ENCODE results near the gene FTO.
"Not testable (repeated sequence)": the region's sequence is repeated elsewhere in the genome, so short reads cannot be mapped to it uniquely, and the experiment has no call there.

The FTO gene

DNA sequence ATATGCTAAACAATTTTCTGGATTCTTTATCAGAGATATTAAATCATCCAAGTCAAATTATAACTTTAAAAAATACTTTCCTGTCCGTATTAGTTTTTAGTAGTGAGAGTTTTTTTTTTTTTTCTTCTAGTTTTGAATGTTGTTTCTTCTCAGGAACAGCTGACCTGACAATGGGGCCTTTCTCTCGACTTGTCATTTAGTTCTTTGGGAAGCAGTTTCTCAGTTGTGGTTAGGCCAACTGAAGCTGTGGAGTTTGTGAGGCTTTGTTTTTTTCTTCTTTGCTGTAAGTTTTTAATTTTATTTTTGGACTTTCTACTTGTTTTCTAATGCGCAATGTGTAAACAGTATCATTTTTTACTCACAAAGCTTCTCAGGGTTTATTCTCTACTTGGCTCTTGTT lies 140.8 kb downstream of the FTO start:
- Histone ChIP-seq H3K4me3 (no peak overlapping the region), H3K27ac (peak overlapping the region in 2 of 21 experiments; percentile 12 to 19)

DNA sequence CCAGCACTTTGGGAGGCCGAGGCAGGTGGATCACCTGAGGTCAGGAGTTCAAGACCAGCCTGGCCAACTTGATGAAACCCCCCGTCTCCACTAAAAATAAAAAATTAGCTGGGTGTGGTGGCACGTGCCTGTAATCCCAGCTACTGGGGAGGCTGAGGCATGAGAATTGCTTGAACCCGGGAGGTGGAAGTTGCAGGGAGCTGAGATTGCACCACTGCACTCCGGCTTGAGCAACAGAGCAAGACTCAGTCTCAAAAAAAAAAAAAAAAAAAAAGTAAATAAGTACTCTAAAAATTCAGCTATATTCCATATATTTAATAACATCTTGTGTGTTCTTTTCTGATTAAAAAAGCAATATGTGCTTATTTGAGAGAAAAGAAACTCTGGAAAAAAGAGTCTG lies 142.6 kb downstream of the FTO start:
- H3K27ac ChIP-seq, H3K4me3 ChIP-seq: not testable (repeated sequence)

- no peak overlapping the region for H3K27ac ChIP-seq
- no peak overlapping the region for H3K4me3 ChIP-seq
These were observed 143.0 kb downstream of the FTO start for GRCh38 chr16:53846971-53847370.

GRCh38 chr16:53848277-53848942 lies 144.5 kb downstream of the FTO start:
- H3K27ac ChIP-seq = no peak overlapping the region
- H3K4me3 ChIP-seq = no peak overlapping the region

GRCh38 chr16:53848950-53849349 lies 145.0 kb downstream of the FTO start:
- Histone ChIP-seq H3K4me3 (no peak overlapping the region), H3K27ac (no peak overlapping the region)

DNA sequence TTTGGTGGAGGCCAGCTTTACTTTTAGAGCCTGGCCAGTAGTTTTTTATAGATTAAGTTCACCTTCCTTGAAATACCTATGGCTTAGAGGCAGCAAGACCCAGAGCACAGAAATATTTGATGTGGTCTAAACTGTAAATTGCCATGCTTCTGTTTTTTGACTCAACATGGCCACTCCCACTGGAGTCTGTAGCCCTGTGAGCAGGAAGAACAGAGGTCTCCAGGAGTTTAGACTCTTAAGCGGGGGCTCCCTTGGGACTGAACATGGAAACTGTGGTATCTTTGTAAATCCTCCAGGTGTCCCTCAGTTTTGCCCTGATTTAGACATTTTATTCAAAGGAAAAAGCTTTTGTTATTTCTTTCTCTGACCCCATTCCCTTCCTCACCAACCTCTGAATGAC lies 145.6 kb downstream of the FTO start:
- Histone ChIP-seq H3K27ac (no peak overlapping the region), H3K4me3 (no peak overlapping the region)

- Histone ChIP-seq H3K4me3 (no peak overlapping the region), H3K27ac (no peak overlapping the region)
These were observed 146.0 kb downstream of the FTO start for GRCh38 chr16:53849994-53850393.

- no peak overlapping the region for H3K4me3 ChIP-seq
- H3K27ac ChIP-seq = no peak overlapping the region
These were observed 148.7 kb downstream of the FTO start for GRCh38 chr16:53852678-53853077.

- no peak overlapping the region for H3K4me3 ChIP-seq
- no peak overlapping the region for H3K27ac ChIP-seq
These were observed 151.1 kb downstream of the FTO start for GRCh38 chr16:53855056-53855455.

- H3K4me3 ChIP-seq = no peak overlapping the region
- H3K27ac ChIP-seq = no peak overlapping the region
These were observed 151.6 kb downstream of the FTO start for GRCh38 chr16:53855511-53855910.

GRCh38 chr16:53859995-53860540 lies 156.1 kb downstream of the FTO start:
- Histone ChIP-seq H3K27ac (no peak overlapping the region), H3K4me3 (no peak overlapping the region)

DNA sequence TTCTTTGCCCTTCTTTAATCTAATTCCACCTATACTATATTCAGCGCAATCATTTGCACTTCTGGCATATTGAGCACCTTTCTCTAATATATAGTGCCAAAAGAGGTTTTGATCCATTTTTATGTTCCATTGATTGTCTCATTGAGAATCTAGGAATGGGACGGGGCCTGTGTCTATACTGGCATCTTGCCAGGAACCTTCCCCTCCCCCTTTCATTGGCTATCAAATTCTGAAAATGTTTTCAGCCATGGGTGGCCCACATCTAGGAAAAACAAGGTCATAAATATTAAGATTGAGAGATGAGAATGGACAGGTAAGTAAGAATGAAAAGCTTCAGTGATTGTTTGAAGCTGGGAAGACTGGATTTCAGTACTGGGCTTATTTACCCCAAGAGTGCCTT lies 159.9 kb downstream of the FTO start:
- H3K27ac ChIP-seq = peak overlapping the region in 5 of 21 experiments; percentile 2 to 74 (median 66)
- H3K4me3 ChIP-seq = no peak overlapping the region

DNA sequence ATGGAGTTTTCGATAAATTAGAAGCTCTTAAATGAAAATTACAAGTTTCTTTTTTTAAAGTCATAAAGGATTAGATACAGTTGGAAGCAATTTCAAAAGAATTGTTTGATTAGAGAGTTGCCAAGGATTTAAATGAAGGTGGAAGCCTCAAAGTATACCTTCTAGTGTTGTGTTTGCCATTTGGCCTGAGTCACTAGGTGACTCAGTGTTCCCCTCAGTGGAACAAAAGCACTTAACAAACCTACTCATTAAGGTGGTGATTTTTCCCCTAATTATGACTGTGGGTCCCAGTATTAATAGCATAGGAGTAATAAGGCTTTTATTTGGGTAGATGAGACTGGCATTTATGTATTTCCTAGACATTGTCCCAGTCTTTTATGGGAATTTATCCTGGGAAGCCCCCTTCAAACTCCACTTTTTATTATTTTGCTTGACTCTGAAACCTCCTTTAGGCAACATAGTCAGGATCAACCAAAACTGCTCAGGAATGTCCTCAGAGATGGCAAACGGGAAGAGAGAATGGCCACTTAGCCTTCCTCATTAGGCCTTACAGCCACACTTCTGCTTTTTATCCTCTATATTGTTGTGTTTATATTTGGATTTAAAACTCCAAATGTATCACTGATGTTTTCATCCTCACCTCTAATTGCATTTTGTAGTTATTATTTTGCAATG lies 161.0 kb downstream of the FTO start:
- no peak overlapping the region for H3K4me3 ChIP-seq
- peak overlapping the region in 19 of 21 experiments; percentile 1 to 78 (median 59) for H3K27ac ChIP-seq

DNA sequence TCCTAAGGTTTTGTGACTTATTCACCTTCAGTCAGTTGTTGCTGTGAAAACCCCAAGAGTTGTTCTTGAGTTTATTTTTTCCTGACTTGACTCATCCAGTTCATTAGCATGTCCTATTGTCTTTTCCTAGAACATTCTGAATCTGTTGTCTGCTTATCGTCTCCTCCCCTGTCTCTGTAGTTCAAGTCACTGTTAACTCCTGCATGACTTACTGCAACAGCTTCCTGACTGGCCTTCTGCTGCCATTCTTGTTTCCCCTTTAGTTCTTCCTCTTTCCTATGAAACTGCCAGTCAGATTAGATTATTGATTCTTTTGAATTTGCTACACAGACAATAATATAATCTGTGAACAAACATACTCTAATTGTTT lies 161.5 kb downstream of the FTO start:
- Histone ChIP-seq H3K27ac (peak overlapping the region in 16 of 21 experiments; percentile 1 to 78 (median 62)), H3K4me3 (no peak overlapping the region)

GRCh38 chr16:53866520-53866919 lies 162.6 kb downstream of the FTO start:
- peak overlapping the region in 5 of 21 experiments; percentile 13 to 78 (median 55) for H3K27ac ChIP-seq
- no peak overlapping the region for H3K4me3 ChIP-seq

DNA sequence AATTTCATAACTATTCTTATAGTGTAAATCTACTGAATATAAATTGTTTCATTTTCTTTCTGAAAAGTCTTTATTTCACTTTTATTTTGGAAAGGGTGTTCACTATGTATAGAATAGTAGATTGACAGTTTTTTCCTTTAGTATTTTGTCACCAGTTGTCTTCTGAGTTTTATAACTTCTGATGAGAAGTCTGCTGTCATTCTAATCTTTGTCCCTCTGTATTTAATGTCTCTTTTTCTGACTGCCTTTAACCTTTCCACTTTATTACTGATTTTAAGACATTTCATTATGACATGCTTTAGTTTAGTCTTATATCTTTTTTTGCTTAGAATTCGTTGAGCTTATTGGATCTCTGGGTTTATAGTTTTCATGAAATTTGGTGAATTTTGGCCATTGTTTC lies 166.9 kb downstream of the FTO start:
- H3K4me3 ChIP-seq = no peak overlapping the region

DNA sequence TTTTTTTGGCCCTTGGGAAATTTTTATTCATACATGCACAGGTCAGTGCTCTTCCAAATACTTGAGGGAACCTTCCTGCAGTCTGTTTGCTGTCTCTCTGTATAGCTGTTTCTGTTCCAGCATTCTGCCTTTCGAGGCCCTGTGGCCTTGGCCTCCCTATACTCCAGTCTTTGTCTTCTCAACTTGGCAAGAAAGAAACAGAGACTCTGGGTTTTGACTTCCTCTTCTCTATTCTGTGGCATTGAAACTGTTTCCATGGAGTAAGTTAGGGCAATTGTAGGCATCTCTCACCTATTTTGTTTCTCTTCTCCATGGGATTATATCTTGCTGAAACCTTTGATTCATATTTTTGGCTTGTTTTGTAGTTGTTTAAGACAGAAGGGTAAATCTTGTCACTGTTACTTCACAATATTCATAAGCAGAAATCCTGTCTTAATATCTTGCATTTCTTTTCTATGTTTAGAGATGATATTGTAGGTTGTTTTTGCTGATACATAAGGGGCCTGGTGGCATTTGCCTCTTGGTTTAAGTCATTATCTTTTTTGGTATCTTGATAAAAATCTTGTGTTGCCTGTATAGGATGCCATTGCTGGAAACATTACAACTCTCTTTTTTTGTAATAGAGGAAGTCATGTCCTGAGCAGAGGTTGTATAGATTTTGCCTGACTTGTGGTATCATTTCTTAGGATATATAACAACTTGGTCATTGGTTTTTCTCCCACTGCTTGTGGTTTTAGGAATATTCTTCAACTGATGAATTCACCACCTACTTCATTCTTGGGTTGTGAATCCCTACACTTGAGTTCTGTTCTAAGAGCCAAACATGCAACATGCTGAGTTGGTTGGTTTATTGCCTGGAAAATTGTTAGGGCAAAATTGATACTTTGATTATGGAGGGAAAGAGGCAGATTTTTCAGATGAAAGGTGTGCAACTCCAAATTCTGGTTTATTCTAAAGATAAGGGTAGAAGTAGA lies 168.6 kb downstream of the FTO start:
- H3K27ac ChIP-seq = peak overlapping the region in 2 of 21 experiments; percentile 2 to 51
- no peak overlapping the region for H3K4me3 ChIP-seq

More for the DNA sequence above, 166.9 kb downstream of the FTO start:
- H3K27ac ChIP-seq = no peak overlapping the region

GRCh38 chr16:53876811-53877210 lies 172.9 kb downstream of the FTO start:
- H3K4me3 ChIP-seq = no peak overlapping the region
- no peak overlapping the region for H3K27ac ChIP-seq

DNA sequence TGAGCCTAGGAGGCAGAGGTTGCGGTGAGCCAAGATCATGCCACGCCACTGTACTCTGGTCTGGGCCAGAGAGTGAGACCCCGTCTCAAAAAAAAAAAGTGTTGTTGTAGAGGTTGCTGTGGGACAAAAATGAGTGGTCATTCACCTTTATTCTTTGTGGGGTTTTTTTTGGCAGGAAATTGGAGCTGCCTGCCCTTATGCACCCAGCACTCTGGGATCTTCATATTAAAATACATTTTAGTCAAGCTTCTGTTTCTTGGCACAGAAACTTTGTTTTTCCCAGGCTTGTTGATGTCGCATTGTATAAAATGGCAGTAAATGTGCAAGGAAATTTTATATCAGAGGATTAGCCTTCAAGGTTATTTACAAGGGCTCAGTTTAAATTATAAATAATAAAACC lies 174.3 kb downstream of the FTO start:
- no peak overlapping the region for H3K4me3 ChIP-seq

DNA sequence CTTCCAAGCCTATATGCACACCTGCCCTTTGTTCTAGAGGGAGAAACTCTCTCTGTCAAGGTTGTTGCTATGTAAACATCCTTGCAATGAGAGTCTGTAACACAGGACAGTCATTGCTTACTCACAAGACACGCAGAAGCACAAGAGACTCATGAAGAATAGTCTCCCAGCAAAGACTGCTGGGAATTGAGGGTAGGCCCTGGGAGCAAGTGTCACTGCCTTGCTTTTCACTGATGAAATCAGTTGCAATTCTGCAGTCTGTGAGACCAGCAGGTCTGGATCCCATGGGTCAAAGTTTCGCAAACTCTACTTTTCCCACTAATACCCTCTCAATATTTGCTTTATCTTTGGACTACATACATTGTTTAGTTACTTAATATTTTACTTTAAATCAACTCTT lies 177.4 kb downstream of the FTO start:
- H3K4me3 ChIP-seq = no peak overlapping the region
- no peak overlapping the region for H3K27ac ChIP-seq

More for the DNA sequence above, 174.3 kb downstream of the FTO start:
- H3K27ac ChIP-seq = no peak overlapping the region
